GM10266 (cell line): Measurements from ENCODE around the gene LSM7.
A peak's percentile ranks its signal among the peaks of the same experiment; 100 is the strongest.

Experiments
- DNase-seq: peaks from one replicate; pipeline ENCODE4 v3.0.0; 2012; ENCODE audit errors: extremely low spot score
- CTCF ChIP-seq: IDR thresholded peaks from 2 replicates; pipeline ENCODE4 v1.5.1; 2012; ENCODE audit warnings: mild to moderate bottlenecking, low read depth; ENCODE audit not compliant: control insufficient read depth, insufficient read depth; ENCODE audit errors: missing control alignments

Gene LSM7

GRCh38 chr19:2273356-2274184 is 54.8 kb downstream of the LSM7 start:
- peak; percentile 98 for TF ChIP-seq CTCF
- DNase-seq = peak; percentile 96
